ENCODE data around the gene SUCLG2.

GRCh38 chr3:67416703-67417102, 237.7 kb downstream of the SUCLG2 start:
- TF ChIP-seq E2F4 (CRISPR knock-in tag; IDR thresholded peaks at IDR 0.05; ENCODE audit: low read depth), result no peak
- TF ChIP-seq POLR2AphosphoS5 (IDR thresholded peaks at IDR 0.05; ENCODE audit: control insufficient read depth, insufficient read depth, low read depth, low read length), result no peak

All from K562 (cell line).